GM10248 (cell line): ENCODE results near the gene ST8SIA6.
"Not testable (repeated sequence)": the region's sequence is repeated elsewhere in the genome, so short reads cannot be mapped to it uniquely, and the experiment has no call there.

ENCODE experiments used
- CTCF ChIA-PET: fragments of 300-600 bp; sonication (Branson Sonifier 250); formaldehyde crosslinking; extraction: SDS; loops from one replicate; lab custom pipeline; 2021; ENCODE audit warnings: antibody characterized with exemption; lab: Yijun Ruan, JAX
- POLR2A ChIA-PET: fragments of 350-650 bp; sonication (Branson Sonifier 250); formaldehyde crosslinking; extraction: SDS; loops from one replicate; lab custom pipeline; 2020; ENCODE audit warnings: antibody characterized with exemption; lab: Yijun Ruan, JAX
- DNase-seq: peaks from one replicate; pipeline ENCODE4 v3.0.0; 2012; ENCODE audit errors: extremely low spot score
- TF ChIP-seq, protein P1 (sequence below): IDR thresholded peaks from 2 replicates; pipeline ENCODE4 v1.5.1; 2012; ENCODE audit warnings: mild to moderate bottlenecking, low read depth; ENCODE audit errors: extremely low read depth, missing control alignments, control extremely low read depth

ST8SIA6 gene

GRCh38 chr10:17344206-17344605 lies 110.2 kb downstream of the ST8SIA6 start:
- ChIA-PET POLR2A (interaction anchor here (0.6 kb wide), 1 partner anchor 271 kb away, joined by 3 read pairs; no protein-coding TSS in a partner anchor), CTCF (interaction anchor here (1.4 kb wide), 2 partner anchors 9 to 22 kb away, joined by 3 to 6 read pairs; no protein-coding TSS in a partner anchor)
- no peak for DNase-seq
- TF ChIP-seq, protein P1, sequence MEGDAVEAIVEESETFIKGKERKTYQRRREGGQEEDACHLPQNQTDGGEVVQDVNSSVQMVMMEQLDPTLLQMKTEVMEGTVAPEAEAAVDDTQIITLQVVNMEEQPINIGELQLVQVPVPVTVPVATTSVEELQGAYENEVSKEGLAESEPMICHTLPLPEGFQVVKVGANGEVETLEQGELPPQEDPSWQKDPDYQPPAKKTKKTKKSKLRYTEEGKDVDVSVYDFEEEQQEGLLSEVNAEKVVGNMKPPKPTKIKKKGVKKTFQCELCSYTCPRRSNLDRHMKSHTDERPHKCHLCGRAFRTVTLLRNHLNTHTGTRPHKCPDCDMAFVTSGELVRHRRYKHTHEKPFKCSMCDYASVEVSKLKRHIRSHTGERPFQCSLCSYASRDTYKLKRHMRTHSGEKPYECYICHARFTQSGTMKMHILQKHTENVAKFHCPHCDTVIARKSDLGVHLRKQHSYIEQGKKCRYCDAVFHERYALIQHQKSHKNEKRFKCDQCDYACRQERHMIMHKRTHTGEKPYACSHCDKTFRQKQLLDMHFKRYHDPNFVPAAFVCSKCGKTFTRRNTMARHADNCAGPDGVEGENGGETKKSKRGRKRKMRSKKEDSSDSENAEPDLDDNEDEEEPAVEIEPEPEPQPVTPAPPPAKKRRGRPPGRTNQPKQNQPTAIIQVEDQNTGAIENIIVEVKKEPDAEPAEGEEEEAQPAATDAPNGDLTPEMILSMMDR, result no peak

- TF ChIP-seq, protein P1, result no peak
- CTCF ChIA-PET, result interaction anchor here (0.8 to 1.4 kb wide), 2 partner anchors 11 to 20 kb away, joined by 3 to 6 read pairs; no protein-coding TSS in a partner anchor
- POLR2A ChIA-PET, result no interaction called here
- no peak for DNase-seq
Observed at GRCh38 chr10:17343118-17343517, 111.3 kb downstream of the ST8SIA6 start.

- DNase-seq, result no peak
- TF ChIP-seq, protein P1, result no peak
- POLR2A ChIA-PET, result no interaction called here
- CTCF ChIA-PET, result no interaction called here
Observed at GRCh38 chr10:17340144-17340829, 114.1 kb downstream of the ST8SIA6 start.

DNA sequence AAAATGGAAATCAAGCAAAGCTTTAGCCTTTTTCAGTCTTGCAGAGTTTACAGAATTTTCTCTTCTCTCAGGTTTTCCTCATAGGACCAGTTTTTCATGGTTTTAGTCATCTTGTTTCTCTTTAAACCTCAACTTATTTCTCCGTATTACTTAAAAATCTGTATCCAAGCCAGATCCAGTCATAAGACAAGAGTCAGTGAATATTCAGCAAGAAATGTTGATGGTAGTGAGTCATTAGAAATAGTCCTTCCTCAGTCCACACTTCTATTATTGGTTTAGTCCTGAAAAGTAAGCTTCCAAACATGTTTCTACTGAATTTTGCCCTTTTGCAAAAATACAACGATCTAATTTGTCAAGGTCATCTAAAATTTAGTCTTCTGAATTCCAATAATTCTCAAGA lies 119.3 kb downstream of the ST8SIA6 start:
- CTCF ChIA-PET, result no interaction called here
- TF ChIP-seq, protein P1, result no peak
- POLR2A ChIA-PET, result no interaction called here
- DNase-seq, result no peak

DNA sequence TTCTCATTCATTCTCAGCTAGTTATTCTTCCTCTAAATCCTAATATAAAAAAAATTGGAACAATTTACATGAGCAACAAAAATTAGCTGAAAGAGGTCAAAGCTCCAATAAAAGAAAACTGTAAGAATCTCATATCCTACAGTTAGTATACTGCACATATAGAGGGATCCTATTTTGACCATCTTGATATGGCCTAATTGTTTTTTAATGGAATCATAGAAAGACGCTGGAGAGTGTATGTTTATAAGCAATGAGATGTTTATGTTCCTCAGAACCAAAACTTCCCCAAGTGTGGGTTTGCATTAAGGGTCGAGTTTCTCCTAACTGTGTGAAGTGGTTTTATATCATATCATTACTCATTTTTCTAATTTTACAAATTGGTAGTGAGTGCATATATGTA lies 123.9 kb downstream of the ST8SIA6 start:
- TF ChIP-seq, protein P1, result no peak
- DNase-seq, result no peak
- ChIA-PET CTCF (no interaction called here), POLR2A (no interaction called here)

DNA sequence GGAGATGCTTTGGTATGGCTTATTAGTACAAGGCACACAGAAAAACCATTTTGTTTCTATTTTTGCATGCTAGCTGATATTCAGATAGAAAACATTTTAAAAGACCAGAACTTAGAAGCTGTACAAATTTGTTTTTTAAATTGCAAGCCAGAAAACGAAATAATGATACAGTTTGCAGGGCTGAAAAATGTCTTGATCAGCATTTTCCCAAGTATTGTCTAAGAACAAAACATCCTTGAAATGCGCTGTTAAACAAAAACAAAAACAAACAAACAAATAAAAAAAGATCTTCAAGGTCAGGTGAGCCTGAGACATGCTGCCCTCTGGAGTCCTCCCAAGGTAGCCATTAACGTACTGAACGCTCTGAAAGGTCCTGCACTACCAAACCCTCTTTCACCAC lies 128.0 kb downstream of the ST8SIA6 start:
- no peak for DNase-seq
- CTCF ChIA-PET, result no interaction called here
- POLR2A ChIA-PET, result no interaction called here
- TF ChIP-seq, protein P1, result no peak

DNA sequence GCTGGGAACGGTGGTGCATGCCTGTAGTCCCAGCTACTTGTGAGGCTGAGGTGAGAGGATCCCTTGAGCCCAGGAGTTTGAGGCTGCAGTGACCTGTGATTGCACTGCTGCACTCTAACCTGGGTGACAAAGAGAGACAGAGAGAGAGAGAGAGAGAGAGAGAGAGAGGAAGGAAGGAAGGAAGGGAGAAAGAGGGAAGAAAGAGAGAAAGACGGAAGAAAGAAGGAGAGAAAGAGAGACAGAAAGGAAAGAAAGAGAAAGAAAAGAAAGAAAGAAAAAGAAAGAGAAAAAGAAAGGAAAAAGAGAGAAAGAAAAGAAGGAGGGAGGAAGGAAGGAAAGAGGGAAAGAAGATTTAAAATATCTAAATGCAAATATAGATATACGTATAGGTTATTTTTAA lies 132.4 kb downstream of the ST8SIA6 start:
- DNase-seq, CTCF ChIA-PET, POLR2A ChIA-PET: not testable (repeated sequence)
